GM23338 (cell line): ENCODE results near the gene HDHD3. TPM values are rescaled to one million over a fixed set of nuclear protein-coding genes. Genes with fewer than 3 reads are reported as not detected.

Experiments used
- ATAC-seq: fragments of 200-7000 bp; cut with Tn5 transposase; 3 replicates; pipeline ENCODE4 v1.9.1; 2020
- DNase-seq: peaks from one replicate; pipeline ENCODE4 v3.0.0-alpha.2; 2015; ENCODE audit warnings: low spot score
- H2AFZ ChIP-seq: fragments of 200-600 bp; sonication (generic); 2 replicates; pipeline ENCODE4 v1.8.0; 2016; ENCODE audit warnings: antibody characterized with exemption, mild to moderate bottlenecking, moderate library complexity
- H3F3A ChIP-seq: fragments of 200-600 bp; sonication (generic); replicated peaks from 2 replicates; pipeline ENCODE4 v1.8.0; 2017; ENCODE audit warnings: antibody characterized with exemption, mixed run types, low read depth
- H3K27ac ChIP-seq: fragments of 200-600 bp; sonication (generic); 2 replicates; pipeline ENCODE4 v1.6.1; 2016; ENCODE audit warnings: low read depth
- H3K27me3 ChIP-seq: fragments of 200-600 bp; sonication (generic); 2 replicates; pipeline ENCODE4 v1.8.0; 2016; ENCODE audit warnings: mild to moderate bottlenecking, mixed run types, moderate library complexity; ENCODE audit not compliant: insufficient read depth
- H3K36me3 ChIP-seq: fragments of 200-600 bp; sonication (generic); 2 replicates; pipeline ENCODE4 v1.8.0; 2016; ENCODE audit warnings: mild to moderate bottlenecking; ENCODE audit not compliant: insufficient read depth
- H3K4me1 ChIP-seq: fragments of 200-600 bp; sonication (generic); 2 replicates; pipeline ENCODE4 v1.8.0; 2016; ENCODE audit warnings: mild to moderate bottlenecking, moderate library complexity; ENCODE audit not compliant: insufficient read depth
- H3K4me2 ChIP-seq: fragments of 200-600 bp; sonication (generic); 2 replicates; pipeline ENCODE4 v1.7.1; 2017; ENCODE audit warnings: mixed run types
- H3K4me3 ChIP-seq: fragments of 200-600 bp; sonication (generic); 2 replicates; pipeline ENCODE4 v1.6.1; 2016; ENCODE audit warnings: mixed run types
- H3K79me2 ChIP-seq: fragments of 200-600 bp; sonication (generic); replicated peaks from 2 replicates; pipeline ENCODE4 v1.8.0; 2017; ENCODE audit warnings: mild to moderate bottlenecking; ENCODE audit not compliant: insufficient read depth
- H3K9me2 ChIP-seq: fragments of 200-600 bp; sonication (generic); 2 replicates; pipeline ENCODE4 v1.8.0; 2017; ENCODE audit not compliant: insufficient read depth
- H4K20me1 ChIP-seq: fragments of 200-600 bp; sonication (generic); replicated peaks from 2 replicates; pipeline ENCODE4 v1.8.0; 2017; ENCODE audit warnings: mild to moderate bottlenecking; ENCODE audit not compliant: insufficient read depth
- H3K27ac Mint-ChIP-seq: 2 replicates; pipeline ENCODE4 v1.8.0; 2020; ENCODE audit warnings: inconsistent platforms, mild to moderate bottlenecking, moderate library complexity, mixed read lengths
- H3K27me3 Mint-ChIP-seq: 3 replicates; pipeline ENCODE4 v1.8.0; 2022; ENCODE audit warnings: low read depth, mild to moderate bottlenecking, moderate library complexity, mixed read lengths, inconsistent platforms; ENCODE audit not compliant: insufficient read depth, poor library complexity
- H3K36me3 Mint-ChIP-seq: 3 replicates; pipeline ENCODE4 v1.8.0; 2021; ENCODE audit warnings: low read depth, mild to moderate bottlenecking, inconsistent platforms, moderate library complexity, mixed read lengths
- H3K4me1 Mint-ChIP-seq: 3 replicates; pipeline ENCODE4 v1.8.0; 2020; ENCODE audit warnings: mild to moderate bottlenecking, inconsistent platforms, mixed read lengths
- H3K4me3 Mint-ChIP-seq: 3 replicates; pipeline ENCODE4 v1.8.0; 2021; ENCODE audit warnings: moderate library complexity, mild to moderate bottlenecking, inconsistent platforms, mixed read lengths
- H3K9me3 Mint-ChIP-seq: 3 replicates; pipeline ENCODE4 v1.8.0; 2020; ENCODE audit warnings: moderate library complexity, mild to moderate bottlenecking, inconsistent platforms, mixed read lengths
- CREB1 ChIP-seq: fragments of 250-450 bp; sonication (Bioruptor Pico); IDR thresholded peaks from 2 replicates; pipeline ENCODE4 v1.5.0; 2020; ENCODE audit warnings: low read depth, mild to moderate bottlenecking, moderate library complexity
- CTCF ChIP-seq, 2 experiments: fragments of 200-600 bp in 1 of 2; sonication (generic) in 1 of 2; conservative IDR thresholded peaks; 2 replicates each; pipeline versions ENCODE4 v1.5.1 to v1.6.1; 2016 to 2017; ENCODE audit warnings: antibody characterized with exemption in 2 of 2, low read depth in 2 of 2, mild to moderate bottlenecking in 2 of 2, moderate library complexity in 1 of 2
- ETS1 ChIP-seq: IDR thresholded peaks from 2 replicates; pipeline ENCODE4 v1.6.1; 2016; ENCODE audit warnings: antibody characterized with exemption
- EZH2 ChIP-seq: fragments of 200-600 bp; sonication (generic); IDR thresholded peaks from one replicate; pipeline ENCODE4 v1.8.0; 2017; ENCODE audit warnings: antibody characterized with exemption, mild to moderate bottlenecking, low read depth; ENCODE audit not compliant: unreplicated experiment
- EZH2phosphoT487 ChIP-seq: fragments of 200-600 bp; sonication (generic); IDR thresholded peaks from one replicate; pipeline ENCODE4 v1.8.1; 2018; ENCODE audit warnings: antibody characterized with exemption; ENCODE audit not compliant: unreplicated experiment
- JUNB ChIP-seq: IDR thresholded peaks from one replicate; pipeline ENCODE4 v1.6.1; 2016; ENCODE audit warnings: antibody characterized with exemption; ENCODE audit not compliant: unreplicated experiment
- NANOG ChIP-seq: IDR thresholded peaks from 2 replicates; pipeline ENCODE4 v1.6.1; 2016; ENCODE audit warnings: antibody characterized with exemption, borderline replicate concordance
- POLR2AphosphoS5 ChIP-seq: IDR thresholded peaks from 2 replicates; pipeline ENCODE4 v1.6.1; 2016; ENCODE audit warnings: antibody characterized with exemption, low read depth
- REST ChIP-seq: IDR thresholded peaks from one replicate; pipeline ENCODE4 v1.6.1; 2018; ENCODE audit warnings: antibody characterized with exemption; ENCODE audit not compliant: unreplicated experiment
- STAT1 ChIP-seq: IDR thresholded peaks from one replicate; pipeline ENCODE4 v1.6.1; 2016; ENCODE audit warnings: antibody characterized with exemption; ENCODE audit not compliant: unreplicated experiment
- ZNF114 ChIP-seq: fragments of 250-450 bp; sonication (Bioruptor Pico); IDR thresholded peaks from 2 replicates; pipeline ENCODE4 v1.5.0; 2020; ENCODE audit warnings: mild to moderate bottlenecking, moderate library complexity
- ZNF331 ChIP-seq: fragments of 250-450 bp; sonication (Bioruptor Pico); IDR thresholded peaks from 2 replicates; pipeline ENCODE4 v1.5.0; 2020; ENCODE audit warnings: low read depth, mild to moderate bottlenecking, moderate library complexity
- ZNF462 ChIP-seq: fragments of 250-450 bp; sonication (Bioruptor Pico); IDR thresholded peaks from 2 replicates; pipeline ENCODE4 v1.5.0; 2020; ENCODE audit warnings: mild to moderate bottlenecking, moderate library complexity
- polyA plus RNA-seq: library from polyadenylated mRNA; unstranded; fragments of >200 nt; fragmentation: Nextera tagmentation; extraction: Ambion mirVana; gene quantifications from 2 replicates; pipeline ENCODE4 v1.2.1, GENCODE V29; 2016
- total RNA-seq: library from RNA; depleted of rRNA; stranded (reverse); fragments of >200 nt; shearing (Covaris generic); gene quantifications from 2 replicates; pipeline ENCODE4 v1.2.3, GENCODE V29; 2014

The HDHD3 gene
- total and polyA plus RNA-seq, 2 experiments from 2014 or later = 9.5 to 17.7 TPM

- ATAC-seq (no peak), DNase-seq (no peak)
- no peak overlapping the region for H2AFZ ChIP-seq
- H3K27ac ChIP-seq = no peak overlapping the region
- Mint-ChIP-seq H3K27ac (no peak overlapping the region), H3K27me3 (peaks cover 6% of the 10 kb centered on the region), H3K4me1 (peaks cover 5% of the 10 kb centered on the region; the same call in 2 of the 3 replicates), H3K36me3 (peaks cover 8% of the 10 kb centered on the region; the same call in 1 of the 3 replicates), H3K4me3 (no peak overlapping the region), H3K9me3 (no peaks in the 10 kb centered on the region)
- H3K4me3 ChIP-seq = no peak overlapping the region
- H3K27me3 ChIP-seq = no peaks in the 10 kb centered on the region
- H3K4me2 ChIP-seq = no peak overlapping the region
- H3K4me1 ChIP-seq = no peaks in the 10 kb centered on the region; the same call in 1 of the 2 replicates
- no peaks in the 10 kb centered on the region for H3F3A ChIP-seq
- TF ChIP-seq ZNF462 (CRISPR knock-in tag) = no peak
- TF ChIP-seq EZH2 = no peak
- TF ChIP-seq STAT1 = no peak
- no peak for TF ChIP-seq POLR2AphosphoS5
- no peak for TF ChIP-seq CTCF (conservative IDR thresholded peaks at IDR 0.05; ENCODE audit: low read depth in 2 of 2)
- TF ChIP-seq ZNF331 (CRISPR knock-in tag) = no peak
- no peak for TF ChIP-seq ZNF114 (CRISPR knock-in tag)
- no peak for TF ChIP-seq ETS1
- no peak for TF ChIP-seq REST
- no peak for TF ChIP-seq EZH2phosphoT487
- TF ChIP-seq JUNB = no peak
- TF ChIP-seq NANOG = no peak
- TF ChIP-seq CREB1 = no peak
- no peaks in the 10 kb centered on the region for H3K79me2 ChIP-seq
- no peaks in the 10 kb centered on the region for H3K36me3 ChIP-seq
- H3K9me2 ChIP-seq = no peaks in the 10 kb centered on the region
- H4K20me1 ChIP-seq = no peaks in the 10 kb centered on the region; the same call in 1 of the 2 replicates
Observed at GRCh38 chr9:113386571-113387393, 10.0 kb upstream of the HDHD3 start.
